Measurements from ENCODE around the gene SMS.
"Not testable (repeated sequence)": the region's sequence is repeated elsewhere in the genome, so short reads cannot be mapped to it uniquely, and the experiment has no call there.

Gene SMS

DNA sequence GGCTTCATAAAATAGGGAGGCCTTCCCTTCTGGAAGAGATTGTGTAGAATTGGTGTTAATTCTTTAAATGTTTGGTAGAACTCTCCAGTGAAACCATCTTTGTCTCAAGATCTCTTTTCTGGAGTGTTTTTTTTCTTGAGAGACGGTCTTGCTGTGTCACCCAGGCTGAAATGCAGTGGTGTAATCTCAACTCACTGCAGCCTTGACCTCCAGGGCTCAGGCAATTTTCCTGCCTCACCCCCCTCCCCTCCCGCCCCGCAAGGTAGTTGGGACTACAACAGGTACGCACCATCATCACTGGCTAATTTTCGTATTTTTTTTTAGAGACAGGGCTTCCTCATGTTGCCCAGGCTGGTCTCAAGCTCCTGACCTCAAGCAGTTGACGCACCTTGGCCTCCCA, 12.1 kb downstream of the SMS start:
- no peak for DNase-seq (ENCODE audit: low read depth)

DNA sequence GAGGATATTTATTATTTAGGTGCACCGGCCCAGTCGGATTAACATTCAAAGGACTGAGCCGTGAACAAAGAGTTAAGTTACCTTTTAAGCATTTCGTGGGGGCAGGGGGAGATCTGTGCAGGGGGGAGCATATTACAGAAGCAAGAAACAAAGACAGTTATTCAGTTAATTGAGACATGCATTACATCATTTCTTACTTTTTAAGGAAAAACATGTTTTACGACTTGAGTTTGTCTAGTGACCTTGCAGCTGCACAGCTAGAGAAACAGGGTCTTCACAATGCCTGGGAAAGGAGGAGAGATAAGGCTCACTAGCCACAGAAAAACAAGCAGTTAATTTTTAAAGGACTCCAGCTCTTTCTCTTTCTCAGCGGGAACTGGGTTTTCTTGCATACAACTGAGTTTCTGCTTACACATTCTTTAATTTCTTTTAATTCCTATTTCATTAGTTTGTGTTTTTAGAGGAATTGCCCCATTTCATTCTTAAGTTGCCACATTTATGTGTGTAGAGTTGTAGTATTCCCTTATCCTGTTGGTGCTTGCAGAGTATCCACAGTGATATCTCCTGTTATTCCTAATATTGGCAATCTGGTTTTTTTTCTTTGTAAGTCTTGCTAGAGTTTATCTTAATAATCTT, 12.8 kb downstream of the SMS start:
- DNase-seq (ENCODE audit: low read depth) = not testable (repeated sequence)

DNA sequence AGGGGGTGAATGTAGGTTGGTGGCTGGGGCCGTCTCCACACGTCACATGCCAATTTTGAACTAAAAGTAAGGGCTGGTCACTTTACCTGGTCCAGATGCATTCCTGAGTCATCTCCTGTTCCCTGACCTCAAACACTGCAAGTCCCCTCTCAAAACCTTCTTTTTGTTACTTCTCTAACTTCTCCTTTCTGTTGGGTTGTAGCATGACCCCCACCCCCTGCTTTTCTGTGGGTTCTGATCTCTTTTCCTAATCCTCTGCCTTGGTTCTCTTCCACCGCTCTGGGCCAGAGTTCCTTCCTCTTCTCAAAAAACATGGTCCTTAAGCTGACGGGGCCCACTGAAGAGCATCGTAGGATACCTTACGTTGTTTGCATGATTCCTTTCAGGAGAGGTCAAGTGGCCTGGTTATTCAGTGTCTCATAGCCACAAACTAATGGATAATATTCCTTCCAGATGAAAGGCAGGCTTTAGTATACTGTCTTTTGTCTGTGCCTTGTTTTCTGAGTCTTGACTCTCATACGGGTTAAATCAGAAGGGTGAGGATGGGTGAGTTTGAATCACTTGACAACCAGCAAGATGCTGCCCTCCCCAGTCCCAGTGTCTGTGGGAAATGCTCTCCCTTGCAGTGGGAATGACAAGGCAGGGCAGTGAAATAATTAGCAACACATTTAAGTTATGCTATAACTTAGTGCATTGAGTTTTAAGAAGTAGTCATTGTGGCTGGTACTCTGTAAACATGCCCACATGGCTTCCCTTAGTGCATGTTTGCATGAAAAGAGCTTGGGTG, 15.1 kb downstream of the SMS start:
- DNase-seq (ENCODE audit: low read depth) = no peak

DNA sequence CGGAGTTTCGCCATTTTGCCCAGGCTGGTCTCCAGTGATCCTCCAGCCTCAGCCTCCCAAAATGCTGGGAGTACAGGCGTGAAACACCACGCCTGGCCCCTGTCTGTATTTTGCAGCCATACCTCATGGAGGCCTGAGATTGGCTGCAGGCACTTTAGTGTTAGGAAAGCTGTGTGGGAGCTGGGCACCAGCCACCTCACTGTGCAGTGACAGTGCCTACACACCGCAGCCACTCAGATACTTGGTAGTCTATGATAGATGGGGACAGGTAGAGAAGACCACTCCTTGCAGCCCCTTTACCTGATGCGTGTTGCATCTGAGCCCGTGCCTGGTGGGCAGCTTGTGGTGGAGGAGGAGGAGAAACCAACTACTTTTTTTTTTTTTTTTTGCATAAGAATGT, 16.3 kb downstream of the SMS start:
- no peak for DNase-seq (ENCODE audit: low read depth)

DNA sequence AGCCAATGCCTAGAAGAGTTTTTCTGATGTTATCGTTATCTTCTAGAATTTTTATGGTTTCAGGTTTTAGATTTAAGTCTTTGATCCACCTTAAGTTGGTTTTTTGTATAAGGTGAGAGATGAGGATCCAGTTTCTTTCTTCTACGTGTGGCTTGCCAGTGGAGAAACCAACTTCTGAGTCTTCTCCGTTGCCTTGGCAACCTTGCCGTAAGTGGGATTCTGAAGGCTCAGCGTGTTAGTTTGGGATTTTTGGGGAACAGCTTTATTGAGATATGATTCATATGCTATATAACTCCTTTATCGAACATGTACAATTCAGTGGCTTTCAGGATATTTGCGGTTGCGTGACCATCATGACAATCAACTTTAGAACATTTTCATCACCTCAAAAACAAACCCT, 17.7 kb downstream of the SMS start:
- no peak for DNase-seq (ENCODE audit: low read depth)

DNA sequence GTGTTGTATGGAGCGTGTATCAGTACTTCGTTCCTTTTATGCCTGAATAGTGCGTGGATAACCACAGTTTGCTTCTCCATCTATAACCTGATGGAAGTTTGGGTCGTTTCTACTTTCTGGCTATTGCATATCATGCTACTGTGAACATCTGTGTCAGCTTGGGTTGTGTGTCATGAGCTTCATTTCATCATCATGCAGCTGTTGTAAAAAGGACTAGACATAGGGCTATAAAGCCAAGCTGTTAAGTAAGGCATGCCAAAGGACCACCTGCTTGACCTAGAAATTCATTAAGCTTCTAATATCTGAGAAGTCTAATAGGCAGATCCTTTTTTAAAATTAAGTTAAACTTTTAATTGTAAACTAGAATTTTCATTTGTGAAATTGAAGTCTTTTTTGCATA, 18.4 kb downstream of the SMS start:
- DNase-seq (ENCODE audit: low read depth) = no peak

DNA sequence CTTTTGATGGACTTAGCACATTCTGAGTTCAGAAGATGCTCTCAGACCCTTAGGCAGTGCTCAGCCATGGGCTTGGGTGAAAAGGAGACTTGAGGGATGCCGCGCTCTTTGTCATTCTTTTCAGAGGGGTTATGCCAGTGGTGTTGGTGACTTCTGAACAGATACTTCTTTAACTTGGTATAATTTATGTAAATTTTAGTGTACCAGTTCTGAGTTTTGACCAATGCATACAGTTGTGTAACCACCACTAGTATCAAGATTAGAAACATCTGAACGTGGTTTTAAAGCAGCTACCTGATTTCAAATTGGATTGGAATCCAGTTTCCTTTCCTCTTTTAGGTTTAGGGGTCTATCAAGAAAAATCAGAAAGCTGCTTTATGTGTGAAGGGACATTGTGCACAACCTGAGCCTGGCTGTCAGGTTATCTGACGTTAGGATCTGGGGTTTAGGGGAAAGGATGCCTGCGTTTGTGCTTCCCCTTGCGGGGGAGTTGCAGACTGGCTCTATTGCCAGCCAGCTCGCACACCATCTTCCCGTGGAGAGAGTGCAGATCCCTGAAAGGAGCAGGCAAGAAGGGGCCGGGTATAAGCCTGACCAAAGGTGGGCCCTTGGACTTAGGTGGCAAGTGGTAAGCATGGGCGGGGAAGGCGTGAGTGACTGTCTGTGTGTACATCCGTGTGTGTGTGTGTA, 19.0 kb downstream of the SMS start:
- DNase-seq (ENCODE audit: low read depth) = no peak

DNA sequence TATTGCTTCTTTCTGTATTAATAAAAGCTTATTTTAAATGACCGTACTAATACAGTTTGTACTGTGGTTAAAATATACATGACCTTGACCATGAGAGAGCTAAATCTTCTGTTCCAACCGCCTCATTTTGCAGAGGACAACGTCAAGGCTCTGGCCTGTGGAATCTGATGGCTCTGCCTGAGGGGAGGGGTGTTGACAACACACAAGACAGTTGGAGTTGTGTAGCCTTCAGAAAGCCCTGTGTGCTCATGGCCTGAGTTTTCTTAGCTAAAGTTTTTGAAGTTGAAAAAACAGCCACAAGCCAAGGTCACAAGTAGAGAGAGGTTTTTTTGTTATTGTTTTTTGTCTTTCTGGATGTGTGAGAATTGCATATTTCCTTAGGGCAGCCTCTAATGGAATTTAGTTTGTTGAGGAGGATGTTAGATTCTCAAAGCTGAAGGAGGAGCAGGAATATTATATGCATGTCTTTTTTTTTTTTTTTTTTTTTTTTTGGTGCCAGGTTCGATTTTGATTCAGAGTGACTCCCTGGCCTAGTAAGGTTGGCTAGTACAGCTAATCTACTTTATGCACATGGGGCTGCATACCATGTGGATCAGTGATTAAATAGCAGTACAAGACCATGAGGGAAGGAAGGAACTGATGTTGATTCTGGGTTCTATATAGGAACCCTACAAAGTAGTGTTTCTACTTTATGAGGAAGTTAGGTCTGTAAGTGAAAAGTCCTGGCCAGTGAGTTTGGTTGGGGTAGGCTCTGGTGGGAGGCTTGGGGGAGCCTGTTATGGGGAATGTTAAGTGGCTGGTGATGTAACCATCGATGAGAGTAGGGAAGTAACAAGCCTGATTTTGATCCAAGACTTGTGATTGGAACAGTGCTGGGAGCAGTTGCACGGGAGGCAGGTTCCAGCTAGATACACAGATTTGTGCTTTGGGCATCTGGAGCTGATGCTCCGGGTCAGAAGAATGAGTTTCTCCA, 20.3 kb downstream of the SMS start:
- no peak for DNase-seq (ENCODE audit: low read depth)

DNA sequence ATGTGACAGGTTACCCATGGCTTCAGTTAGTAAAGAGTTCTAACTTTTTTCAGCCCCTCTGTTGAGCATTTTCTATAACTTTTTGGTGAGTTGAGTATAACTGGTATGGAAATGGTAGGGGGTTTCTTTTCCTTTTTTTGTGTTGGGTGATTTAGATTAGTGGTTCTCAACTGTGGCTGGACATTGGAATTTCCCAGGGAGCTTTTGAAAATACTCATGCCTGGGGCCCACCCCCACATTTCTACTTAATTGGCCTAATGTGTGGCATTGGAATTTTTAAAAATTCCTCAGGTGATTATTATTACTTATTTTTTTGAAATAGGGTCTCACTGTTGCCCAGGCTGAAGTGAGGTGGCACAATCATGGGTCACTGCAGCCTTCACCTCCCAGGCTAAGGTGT, 21.9 kb downstream of the SMS start:
- DNase-seq (ENCODE audit: low read depth) = no peak

DNA sequence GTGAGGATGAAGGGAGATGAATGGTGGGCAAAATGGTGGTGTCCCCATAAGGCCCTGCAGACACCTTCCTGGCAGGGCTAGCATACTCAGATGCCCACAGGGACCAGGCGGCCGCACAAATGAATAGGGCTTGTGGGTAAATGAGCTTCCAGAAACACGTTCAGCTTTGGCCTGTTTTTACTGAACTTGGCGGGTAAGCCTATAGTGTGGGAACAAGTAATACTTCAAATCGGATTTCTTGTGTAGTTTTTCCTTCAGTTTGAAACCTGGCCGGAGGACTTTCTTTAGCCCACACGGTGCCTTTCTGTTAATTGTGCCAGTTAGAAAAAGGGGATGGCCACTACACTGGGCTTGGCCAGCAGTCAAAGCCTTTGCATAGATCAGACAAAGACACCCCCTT, 22.8 kb downstream of the SMS start:
- DNase-seq (ENCODE audit: low read depth) = no peak

DNA sequence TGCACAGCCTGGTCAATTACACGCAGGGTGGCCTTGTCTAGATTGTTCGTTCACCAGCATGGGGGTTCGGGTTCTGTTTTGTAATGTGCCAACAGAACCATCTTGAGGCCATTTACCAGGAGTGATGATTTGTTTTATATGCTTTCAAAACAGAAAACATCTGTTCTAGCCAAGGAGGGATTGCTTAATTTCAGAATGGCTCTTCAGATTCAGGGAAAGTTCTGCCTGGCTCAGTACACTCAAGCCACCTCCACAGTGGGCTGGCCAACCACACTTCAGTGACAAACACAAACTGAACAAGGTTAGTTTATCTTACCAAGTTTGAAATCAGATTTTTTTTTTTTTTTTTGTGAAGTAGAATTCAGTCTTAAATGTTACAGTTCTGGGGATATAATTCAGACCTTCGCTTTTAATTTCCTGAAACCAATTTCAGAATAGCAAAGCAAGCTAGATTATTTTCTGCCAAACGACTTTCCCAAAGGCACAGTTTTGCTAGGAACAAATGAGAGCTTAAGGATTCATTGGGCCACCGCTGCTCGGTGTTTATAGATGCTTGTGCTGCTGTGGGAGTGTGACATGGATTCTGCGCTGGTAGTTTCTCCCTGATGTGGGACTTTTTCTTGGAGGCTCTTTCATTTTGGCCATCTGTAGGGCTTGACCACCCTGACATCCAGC, 23.4 kb downstream of the SMS start:
- DNase-seq (ENCODE audit: low read depth) = no peak

DNA sequence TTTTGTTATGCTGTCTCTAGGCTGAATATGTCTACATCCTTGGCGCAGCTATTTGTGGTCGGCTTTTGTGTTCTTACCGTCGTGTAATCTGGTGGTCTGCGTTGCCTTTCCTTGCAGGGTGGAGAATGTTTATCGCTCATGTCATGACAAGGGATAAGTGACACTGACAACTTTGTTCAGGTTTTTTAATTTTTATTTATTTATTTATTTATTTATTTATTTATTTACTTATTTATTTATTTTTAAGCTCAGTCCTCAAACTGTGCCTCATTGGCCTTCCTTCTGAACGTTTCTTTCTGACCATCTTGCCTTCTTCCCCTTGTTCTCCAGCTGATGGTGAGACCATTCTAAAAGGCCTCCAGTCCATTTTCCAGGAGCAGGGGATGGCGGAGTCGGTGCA, 26.4 kb downstream of the SMS start:
- DNase-seq (ENCODE audit: low read depth) = no peak

DNA sequence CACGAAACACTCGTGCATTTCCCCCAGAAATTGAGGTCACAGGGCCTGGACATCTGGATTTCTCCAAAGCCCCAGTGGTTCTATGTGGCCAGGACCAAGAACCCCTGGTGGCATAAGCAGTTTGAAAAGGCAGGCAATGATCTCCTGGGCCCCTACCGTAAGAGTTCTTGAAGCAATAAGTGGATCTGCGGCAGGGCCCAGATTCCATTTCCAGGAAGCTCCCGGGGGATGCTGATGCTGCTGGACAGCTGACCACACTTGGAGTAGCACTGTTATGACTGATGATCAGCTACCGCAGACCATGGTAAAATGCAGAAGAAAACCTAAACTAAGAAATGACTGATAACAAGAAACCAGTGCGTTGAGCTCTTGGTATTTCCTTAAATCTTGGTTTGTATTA, 27.8 kb downstream of the SMS start:
- no peak for DNase-seq (ENCODE audit: low read depth)

DNA sequence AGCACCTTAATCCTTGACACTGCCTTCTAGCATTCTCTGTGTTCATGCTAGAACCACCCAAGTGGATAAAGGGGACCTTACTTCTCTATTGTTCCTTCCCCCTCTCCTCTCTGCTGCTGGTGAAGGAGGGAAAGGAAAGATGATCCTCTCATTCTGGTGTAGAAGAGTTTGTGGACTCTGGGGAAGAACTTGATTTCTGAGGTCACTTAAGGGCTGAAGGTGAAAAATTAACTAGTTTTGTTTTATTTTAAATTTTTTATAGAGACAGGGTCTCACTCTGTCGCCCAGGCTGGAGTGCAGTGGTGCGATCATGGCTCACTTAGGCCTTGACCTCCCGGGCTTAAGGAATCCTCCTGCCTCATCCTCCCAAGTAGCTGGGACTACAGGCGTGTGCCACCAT, 29.8 kb downstream of the SMS start:
- DNase-seq (ENCODE audit: low read depth) = no peak

DNA sequence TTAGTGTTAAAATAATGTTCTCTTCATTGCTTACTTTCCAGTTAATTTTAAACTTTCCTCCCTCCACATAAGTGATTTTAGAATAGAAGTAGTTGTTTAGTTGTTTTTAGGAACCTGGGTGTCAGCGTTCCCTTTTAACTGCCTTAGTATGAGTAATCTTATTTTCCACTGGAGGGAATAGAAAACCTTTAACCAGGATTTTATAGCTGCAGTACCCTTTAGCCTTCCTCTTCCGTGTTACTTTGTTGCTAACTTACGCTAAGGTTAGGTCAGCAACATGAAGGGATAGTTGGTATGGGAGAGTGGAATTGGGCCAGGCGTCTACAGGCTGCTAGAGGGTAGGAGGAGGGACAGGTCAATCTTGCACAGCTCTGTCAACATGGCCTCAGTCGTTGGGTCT, 31.5 kb downstream of the SMS start:
- no peak for DNase-seq (ENCODE audit: low read depth)

DNA sequence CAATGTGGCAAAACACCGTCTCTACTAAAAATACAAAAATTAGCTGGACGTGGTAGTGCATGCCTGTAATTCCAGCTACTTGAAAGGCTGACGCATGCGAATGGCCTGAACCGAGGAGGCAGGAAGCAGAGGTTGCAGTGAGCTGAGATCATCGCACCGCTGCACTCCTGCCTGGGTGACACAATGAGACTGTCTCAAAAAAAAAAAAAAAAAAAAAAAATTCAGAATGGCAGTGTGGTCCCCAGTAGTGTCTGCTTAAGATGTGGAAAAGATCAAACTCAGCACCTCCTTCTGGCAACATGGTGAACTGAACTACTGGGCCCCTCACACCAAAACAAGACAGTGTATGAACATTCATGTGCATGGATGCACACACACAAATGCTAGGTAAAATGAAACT, 32.2 kb downstream of the SMS start:
- no peak for DNase-seq (ENCODE audit: low read depth)

DNA sequence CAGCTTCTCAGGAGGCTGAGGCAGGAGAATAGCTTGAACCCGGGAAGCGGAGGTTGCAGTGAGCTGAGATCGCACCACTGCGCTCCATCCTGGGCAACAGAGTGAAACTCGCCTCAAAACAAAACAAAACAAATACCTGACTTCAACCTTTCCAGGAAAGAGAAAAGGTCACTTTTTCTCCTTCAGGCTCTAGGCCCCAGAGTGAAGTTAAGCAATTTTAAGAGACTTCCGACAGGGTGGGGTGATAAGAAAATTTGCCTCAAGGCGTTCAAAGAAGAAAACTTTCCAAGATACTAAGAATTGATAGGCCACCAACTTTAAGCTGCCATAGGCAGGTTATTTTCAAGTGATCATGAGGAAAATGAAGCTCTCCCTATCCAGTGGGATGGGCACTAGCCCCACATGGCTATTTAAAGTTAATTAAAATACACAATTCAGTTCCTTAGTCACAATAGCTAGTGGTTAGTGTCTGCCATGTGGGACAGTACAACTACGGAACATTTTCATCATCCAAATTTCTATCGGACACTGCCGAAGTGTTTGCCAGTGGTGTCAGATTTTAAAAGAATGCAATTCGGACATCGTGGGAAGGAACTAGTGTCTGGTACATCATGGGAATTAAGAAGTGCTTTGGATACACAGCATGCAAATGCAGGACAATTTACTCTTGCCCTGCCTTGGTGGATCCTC, 33.0 kb downstream of the SMS start:
- DNase-seq (ENCODE audit: low read depth) = no peak

DNA sequence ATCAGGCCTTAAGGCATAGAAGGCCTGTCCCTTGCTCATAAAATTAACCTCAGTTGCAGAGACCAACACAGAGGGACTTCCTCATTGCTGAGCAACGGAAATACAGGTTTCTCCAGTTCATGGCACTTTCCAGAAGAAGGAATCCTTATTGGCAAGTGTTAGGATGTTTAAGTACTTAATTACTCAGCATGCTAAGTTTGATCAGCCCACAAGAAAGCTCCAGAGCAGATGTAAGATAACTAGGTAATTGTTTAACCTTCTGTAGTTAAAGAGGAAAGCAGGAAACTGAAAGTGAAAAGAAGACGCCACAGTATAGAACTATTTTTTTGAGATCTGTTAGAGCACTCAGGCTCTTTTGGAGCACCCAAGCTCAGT, 33.5 kb downstream of the SMS start:
- DNase-seq (ENCODE audit: low read depth) = no peak

DNA sequence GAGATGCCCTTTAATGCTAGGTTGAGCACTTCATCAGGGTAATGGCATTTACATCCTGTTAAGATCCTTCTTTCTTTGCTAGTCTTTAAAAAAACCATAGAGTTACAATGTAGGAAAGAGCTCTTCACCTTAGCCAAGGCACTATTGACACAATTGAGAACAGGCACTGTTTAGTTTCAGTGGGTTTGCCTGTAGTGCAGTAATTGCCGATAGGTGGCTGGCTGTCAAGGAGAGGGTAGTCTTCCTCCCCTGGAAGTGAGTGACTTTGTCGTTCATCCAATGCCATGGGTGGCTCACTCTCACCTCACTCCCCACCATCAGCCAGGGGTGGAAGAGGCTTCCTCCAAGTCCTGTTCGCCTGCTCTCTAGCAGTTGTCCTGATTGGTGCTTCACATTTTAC, 34.7 kb downstream of the SMS start:
- DNase-seq (ENCODE audit: low read depth) = no peak

DNA sequence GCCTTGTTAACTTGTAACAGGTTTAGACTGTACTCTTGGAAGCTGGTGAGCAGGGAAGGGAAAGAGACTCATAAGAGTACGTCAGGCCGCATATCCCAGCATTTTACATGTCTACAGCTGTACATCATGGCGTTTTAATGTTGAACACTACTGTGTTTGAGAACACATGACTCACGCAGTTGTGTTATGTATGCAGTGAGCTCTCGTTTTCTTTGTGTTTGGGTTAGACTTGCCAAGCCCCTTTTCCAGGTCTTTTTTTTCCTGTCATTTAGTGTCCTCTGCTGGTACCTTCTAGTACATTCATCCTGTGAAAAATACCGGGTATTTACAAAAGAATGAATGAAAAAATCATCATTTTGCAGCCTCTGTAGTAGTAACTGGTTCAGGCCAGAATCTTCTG, 35.3 kb downstream of the SMS start:
- peak; percentile 22 for DNase-seq (ENCODE audit: low read depth)

DNA sequence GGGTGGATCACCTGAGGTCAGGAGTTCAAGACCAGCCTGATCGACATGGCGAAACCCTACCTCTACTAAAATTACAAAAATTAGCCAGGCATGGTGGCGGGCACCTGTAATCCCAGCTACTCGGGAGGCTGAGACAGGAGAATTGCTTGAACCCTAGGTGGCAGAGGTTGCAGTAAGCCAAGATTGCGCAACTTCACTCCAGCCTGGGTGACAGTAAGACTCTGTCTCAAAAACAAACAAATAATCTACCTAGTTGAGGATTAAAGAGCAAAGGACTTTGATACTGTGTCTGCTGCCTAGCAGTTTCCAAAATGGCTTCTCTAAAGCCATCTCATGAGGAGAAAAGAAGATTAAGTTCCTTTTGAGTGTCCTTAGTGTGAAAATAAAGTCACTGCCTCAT, 37.8 kb downstream of the SMS start:
- DNase-seq (ENCODE audit: low read depth) = no peak
